ENCODE measurements around the gene DPP6. TPM values are rescaled to one million over a fixed set of nuclear protein-coding genes. Genes with fewer than 3 reads are reported as not detected.
A peak's percentile ranks its signal among the peaks of the same experiment; 100 is the strongest.

DPP6 gene
- total and polyA plus RNA-seq, 2 experiments from 2014 or later, result 0.20 to 0.44 TPM

DNA sequence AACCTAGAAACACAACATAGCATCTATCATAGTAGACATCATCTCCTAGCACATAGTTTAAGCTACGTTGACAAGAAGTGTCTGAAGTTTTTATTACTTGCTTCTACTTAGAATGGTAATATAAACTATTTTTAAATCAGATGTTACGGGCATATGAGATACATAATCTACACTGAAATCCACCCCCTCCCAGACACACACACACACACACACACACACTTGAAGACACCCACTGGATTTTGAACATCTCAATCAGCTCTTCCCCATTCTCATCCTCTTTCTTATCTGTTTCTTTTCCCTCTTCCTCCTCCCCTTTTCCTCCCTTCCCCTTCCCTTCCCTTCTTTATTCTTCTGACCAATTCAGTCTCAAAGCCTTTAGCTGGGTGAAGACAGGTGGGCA is 774.8 kb downstream of the DPP6 start:
- DNase-seq (ENCODE audit: low spot score), result no peak
- H3K4me1 ChIP-seq (ENCODE audit: insufficient read depth), result no peaks in the 10 kb centered on the region
- H3K4me3 ChIP-seq, result no peak overlapping the region
- H3K9me3 ChIP-seq (ENCODE audit: low read depth), result no peaks in the 10 kb centered on the region
- no peak overlapping the region for H2AFZ ChIP-seq
- H3K79me2 ChIP-seq, result no peaks in the 10 kb centered on the region
- H4K20me1 ChIP-seq (ENCODE audit: insufficient read depth, poor library complexity, severe bottlenecking), result no peaks in the 10 kb centered on the region
- WGBS (ENCODE audit: low lambda C conversion rate, missing lambda C conversion rate), result 65% methylated on average over 2 of the region's 2 CpGs
- no peaks in the 10 kb centered on the region for H3K36me3 ChIP-seq (replicated peaks; ENCODE audit: insufficient read depth, low read depth)
- H3K27me3 ChIP-seq, result peaks cover 12% of the 10 kb centered on the region
- H3K4me2 ChIP-seq, result no peak overlapping the region
- TF ChIP-seq EZH2 (IDR thresholded peaks at IDR 0.05; ENCODE audit: borderline replicate concordance) (no peak), EZH2phosphoT487 (IDR thresholded peaks at IDR 0.05; ENCODE audit: low read depth, severe bottlenecking, unreplicated experiment) (no peak)
- TF ChIP-seq, protein P1, sequence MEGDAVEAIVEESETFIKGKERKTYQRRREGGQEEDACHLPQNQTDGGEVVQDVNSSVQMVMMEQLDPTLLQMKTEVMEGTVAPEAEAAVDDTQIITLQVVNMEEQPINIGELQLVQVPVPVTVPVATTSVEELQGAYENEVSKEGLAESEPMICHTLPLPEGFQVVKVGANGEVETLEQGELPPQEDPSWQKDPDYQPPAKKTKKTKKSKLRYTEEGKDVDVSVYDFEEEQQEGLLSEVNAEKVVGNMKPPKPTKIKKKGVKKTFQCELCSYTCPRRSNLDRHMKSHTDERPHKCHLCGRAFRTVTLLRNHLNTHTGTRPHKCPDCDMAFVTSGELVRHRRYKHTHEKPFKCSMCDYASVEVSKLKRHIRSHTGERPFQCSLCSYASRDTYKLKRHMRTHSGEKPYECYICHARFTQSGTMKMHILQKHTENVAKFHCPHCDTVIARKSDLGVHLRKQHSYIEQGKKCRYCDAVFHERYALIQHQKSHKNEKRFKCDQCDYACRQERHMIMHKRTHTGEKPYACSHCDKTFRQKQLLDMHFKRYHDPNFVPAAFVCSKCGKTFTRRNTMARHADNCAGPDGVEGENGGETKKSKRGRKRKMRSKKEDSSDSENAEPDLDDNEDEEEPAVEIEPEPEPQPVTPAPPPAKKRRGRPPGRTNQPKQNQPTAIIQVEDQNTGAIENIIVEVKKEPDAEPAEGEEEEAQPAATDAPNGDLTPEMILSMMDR (IDR thresholded peaks at IDR 0.05; ENCODE audit: poor library complexity), result no peak
- no peak overlapping the region for H3K27ac ChIP-seq
- no peaks in the 10 kb centered on the region for H3K9me2 ChIP-seq (replicated peaks; ENCODE audit: insufficient read depth)

DNA sequence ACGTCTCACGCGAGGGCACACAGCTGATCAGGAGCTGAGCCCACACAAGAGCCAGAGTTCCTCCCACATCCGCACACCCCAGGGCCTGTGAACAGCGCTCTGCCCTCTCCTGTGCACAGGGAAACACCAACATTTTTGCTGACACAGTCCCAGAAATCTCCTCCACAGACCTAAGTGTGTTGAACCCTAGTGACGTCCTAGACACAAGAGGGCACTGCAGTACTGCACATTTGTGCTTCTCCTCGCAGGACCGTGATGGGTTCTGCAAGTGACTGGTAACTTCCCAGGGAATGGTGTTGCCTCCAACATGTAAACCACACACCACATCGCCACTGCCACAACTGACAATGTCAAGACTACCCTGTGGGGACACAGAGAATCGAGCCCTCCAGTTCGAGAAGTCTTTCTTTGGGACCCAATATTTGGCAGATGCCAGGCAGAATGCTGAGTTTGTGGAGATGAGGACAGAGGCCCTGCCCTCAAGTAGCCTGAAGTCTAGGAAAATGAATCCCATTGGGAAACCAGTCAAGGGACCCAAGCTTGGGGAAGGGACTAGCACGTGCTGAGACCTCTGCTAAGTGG is 780.5 kb downstream of the DPP6 start:
- H3K9me2 ChIP-seq (replicated peaks; ENCODE audit: insufficient read depth), result no peaks in the 10 kb centered on the region
- H3K9me3 ChIP-seq (ENCODE audit: low read depth), result no peaks in the 10 kb centered on the region
- TF ChIP-seq EZH2phosphoT487 (IDR thresholded peaks at IDR 0.05; ENCODE audit: low read depth, severe bottlenecking, unreplicated experiment) (no peak), EZH2 (IDR thresholded peaks at IDR 0.05; ENCODE audit: borderline replicate concordance) (no peak)
- TF ChIP-seq, protein P1 (IDR thresholded peaks at IDR 0.05; ENCODE audit: poor library complexity), result peak; percentile 62
- no peaks in the 10 kb centered on the region for H3K4me1 ChIP-seq (ENCODE audit: insufficient read depth)
- H3K4me3 ChIP-seq, result no peak overlapping the region
- H2AFZ ChIP-seq, result no peak overlapping the region
- no peaks in the 10 kb centered on the region for H3K36me3 ChIP-seq (replicated peaks; ENCODE audit: insufficient read depth, low read depth)
- 65% methylated on average over 12 of the region's 12 CpGs for WGBS (ENCODE audit: low lambda C conversion rate, missing lambda C conversion rate)
- H3K4me2 ChIP-seq, result no peak overlapping the region
- no peaks in the 10 kb centered on the region for H4K20me1 ChIP-seq (ENCODE audit: insufficient read depth, poor library complexity, severe bottlenecking)
- DNase-seq (ENCODE audit: low spot score), result peak; percentile 68
- H3K27me3 ChIP-seq, result peaks cover 8% of the 10 kb centered on the region
- H3K79me2 ChIP-seq, result no peaks in the 10 kb centered on the region
- no peak overlapping the region for H3K27ac ChIP-seq

DNA sequence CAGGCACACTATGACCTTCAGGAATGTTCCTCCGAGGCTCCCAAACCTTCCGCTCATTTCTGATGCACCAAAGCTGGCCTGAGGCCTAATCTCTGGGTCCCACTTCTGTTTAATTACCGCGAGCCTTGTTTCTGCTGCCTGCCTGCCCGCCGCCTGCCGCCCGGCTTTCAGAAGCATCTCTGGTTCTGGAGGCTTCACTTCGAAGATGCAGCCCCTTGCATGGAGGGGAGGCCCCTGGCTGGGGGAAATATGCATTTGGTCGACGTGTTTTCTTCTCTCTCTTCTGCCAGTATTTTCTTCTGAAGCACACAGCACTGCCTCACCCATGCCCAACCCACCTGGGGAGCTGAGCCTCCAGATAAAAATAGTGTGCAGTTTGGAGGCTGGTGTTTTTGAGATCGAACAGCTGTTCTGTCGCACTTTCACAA is 783.8 kb downstream of the DPP6 start:
- no peaks in the 10 kb centered on the region for H4K20me1 ChIP-seq (ENCODE audit: insufficient read depth, poor library complexity, severe bottlenecking)
- TF ChIP-seq EZH2phosphoT487 (IDR thresholded peaks at IDR 0.05; ENCODE audit: low read depth, severe bottlenecking, unreplicated experiment) (no peak), EZH2 (IDR thresholded peaks at IDR 0.05; ENCODE audit: borderline replicate concordance) (no peak)
- TF ChIP-seq, protein P1 (IDR thresholded peaks at IDR 0.05; ENCODE audit: poor library complexity), result no peak
- no peaks in the 10 kb centered on the region for H3K27me3 ChIP-seq
- H3K9me2 ChIP-seq (replicated peaks; ENCODE audit: insufficient read depth), result no peaks in the 10 kb centered on the region
- no peaks in the 10 kb centered on the region for H3K79me2 ChIP-seq
- H2AFZ ChIP-seq, result no peak overlapping the region
- no peak overlapping the region for H3K4me3 ChIP-seq
- WGBS (ENCODE audit: low lambda C conversion rate, missing lambda C conversion rate), result 73% methylated on average over 13 of the region's 13 CpGs
- no peak overlapping the region for H3K27ac ChIP-seq
- H3K36me3 ChIP-seq (replicated peaks; ENCODE audit: insufficient read depth, low read depth), result no peaks in the 10 kb centered on the region
- DNase-seq (ENCODE audit: low spot score), result no peak
- H3K4me2 ChIP-seq, result no peak overlapping the region
- no peaks in the 10 kb centered on the region for H3K4me1 ChIP-seq (ENCODE audit: insufficient read depth)
- H3K9me3 ChIP-seq (ENCODE audit: low read depth), result no peaks in the 10 kb centered on the region
